Prostate gland (tissue), 2 donors: ENCODE data around the gene CHCHD3.

ENCODE experiments used
- CTCF ChIP-seq, 4 experiments: fragments of 200-600 bp in 2 of 4; fragments of 450-650 bp in 2 of 4; sonication (generic) in 2 of 4; IDR thresholded peaks; 1 replicate in 3 of 4; 2 replicates in 1 of 4; pipeline ENCODE4 v1.5.1; 2016 to 2019; ENCODE audit warnings: antibody characterized with exemption in 4 of 4, mild to moderate bottlenecking in 2 of 4, moderate library complexity in 2 of 4
- POLR2A ChIP-seq: fragments of 450-650 bp; IDR thresholded peaks from one replicate; pipeline ENCODE4 v1.6.1; 2016; ENCODE audit warnings: antibody characterized with exemption, mild to moderate bottlenecking
- POLR2AphosphoS5 ChIP-seq: sonication (generic); formaldehyde crosslinking; IDR thresholded peaks from one replicate; pipeline ENCODE4 v1.6.1; 2017; ENCODE audit warnings: antibody characterized with exemption

GRCh38 chr7:132810561-132810960, 271.3 kb downstream of the CHCHD3 start:
- TF ChIP-seq CTCF (IDR thresholded peaks at IDR 0.05) (no peak), POLR2A (no peak), POLR2AphosphoS5 (no peak)
